Spleen (tissue), 11 donors: Measurements from ENCODE around the gene CXCL16. TPM values are rescaled to one million over a fixed set of nuclear protein-coding genes. Genes with fewer than 3 reads are reported as not detected.

Source experiments
- DNase-seq: peaks from one replicate; pipeline ENCODE4 v3.0.0-alpha.2; 2020
- H3K27ac ChIP-seq, 8 donors: fragments of 200-600 bp; sonication (generic) in 7 of 8; 1 replicate in 4 of 8; 2 replicates in 4 of 8; pipeline versions ENCODE4 v1.5.0 to v1.8.0; 2016 to 2021; ENCODE audit warnings: inconsistent platforms in 4 of 8, mild to moderate bottlenecking in 4 of 8, moderate library complexity in 1 of 8
- H3K27me3 ChIP-seq, 7 donors: fragments of 200-600 bp; sonication (generic) in 6 of 7; replicated peaks in 1 of 7; 1 replicate in 4 of 7; 2 replicates in 3 of 7; pipeline versions ENCODE4 v1.5.0 to v1.8.0; 2016 to 2021; ENCODE audit warnings: inconsistent platforms in 3 of 7, mild to moderate bottlenecking in 1 of 7
- H3K36me3 ChIP-seq, 6 donors: fragments of 200-600 bp; sonication (generic) in 5 of 6; 1 replicate in 4 of 6; 2 replicates in 2 of 6; pipeline versions ENCODE4 v1.5.0 to v1.8.0; 2016 to 2021; ENCODE audit warnings: inconsistent platforms in 2 of 6
- H3K4me1 ChIP-seq, 6 donors: fragments of 200-600 bp; sonication (generic) in 5 of 6; 1 replicate in 3 of 6; 2 replicates in 3 of 6; pipeline versions ENCODE4 v1.5.0 to v1.8.0; 2016 to 2021; ENCODE audit warnings: inconsistent platforms in 3 of 6
- H3K4me3 ChIP-seq, 8 donors: fragments of 200-600 bp; sonication (generic) in 7 of 8; 1 replicate in 4 of 8; 2 replicates in 4 of 8; pipeline versions ENCODE4 v1.5.0 to v1.8.0; 2016 to 2021; ENCODE audit warnings: inconsistent platforms in 4 of 8, mild to moderate bottlenecking in 4 of 8, moderate library complexity in 2 of 8
- H3K9me3 ChIP-seq, 8 donors: fragments of 200-600 bp; sonication (generic) in 7 of 8; 1 replicate in 4 of 8; 2 replicates in 4 of 8; pipeline versions ENCODE4 v1.5.0 to v1.8.0; 2016 to 2021; ENCODE audit warnings: inconsistent platforms in 4 of 8
- CTCF ChIP-seq, 11 experiments: fragments of 200-600 bp in 7 of 11; fragments of 450-650 bp in 4 of 11; sonication (generic) in 4 of 11; IDR thresholded peaks in 8 of 11; conservative IDR thresholded peaks in 3 of 11; 1 replicate in 7 of 11; 2 replicates in 4 of 11; pipeline versions ENCODE4 v1.4.0 to v1.8.0; 2016 to 2021; ENCODE audit warnings: antibody characterized with exemption in 11 of 11, inconsistent platforms in 4 of 11, mild to moderate bottlenecking in 1 of 11
- POLR2A ChIP-seq, 3 donors: fragments of 450-650 bp; IDR thresholded peaks; one replicate each; pipeline ENCODE4 v1.5.1; 2017; ENCODE audit warnings: antibody characterized with exemption in 3 of 3, mild to moderate bottlenecking in 1 of 3
- POLR2AphosphoS5 ChIP-seq, 3 donors: sonication (generic); formaldehyde crosslinking; IDR thresholded peaks; one replicate each; pipeline ENCODE4 v1.5.1; 2017; ENCODE audit warnings: antibody characterized with exemption in 3 of 3
- WGBS, 5 donors: extraction: QIAGEN DNeasy Blood & Tissue Kit in 3 of 5; methylation state at CpG; one replicate each; pipeline versions ENCODE4 v1.1.5 to v1.1.7; 2013 to 2018; 5-methylcytosine and 5-hydroxymethylcytosine counted together
- intact Hi-C: fragments of 100-400 bp; cut with DNase I; formaldehyde crosslinking; loops from one replicate; pipeline ENCODE4 v1.15.0; 2023; ENCODE audit warnings: low total_unique reads
- polyA plus RNA-seq, 3 donors: library from polyadenylated mRNA; stranded (reverse); fragments of 200-250 nt; gene quantifications; one replicate each; pipeline ENCODE4 v1.2.1, GENCODE V29; 2013
- total RNA-seq, 7 donors: library from RNA; depleted of rRNA in 3 of 7; stranded (reverse); fragments of >200 nt in 3 of 7; fragmentation: NEBNext Ultra II Directional in 4 of 7; extraction: Animal tissue kit (Norgen Biotek cat#: 25700) in 4 of 7; gene quantifications; one replicate each; pipeline versions ENCODE4 v1.1.0 to v1.2.1, GENCODE V29; 2016 to 2021
- donor health status: healthy with polysubstance abuse.
- donor health status: DM: no; HTN: no; CAD: no; lungs with moderate emphysema.
- donor health status: DM: no; HTN: no; CAD: no.
- donor health status: Bipolar disorder and iron deficiency.
- donor health status: healthy.
- donor health status: DM: no; HTN: no; CAD: no.
- donor health status: DM: yes; HTN: yes; CAD: no.

The CXCL16 gene
- total and polyA plus RNA-seq, 10 donors, result 11.5 to 104 (median 58.7) TPM

GRCh38 chr17:4728124-4728523, 11.6 kb downstream of the CXCL16 start:
- intact Hi-C loops, result no loop called here
- Histone ChIP-seq H3K4me1 (peaks cover 17 to 58% (median 24%) of the 10 kb centered on the region in 6 donors), H3K27ac (peak overlapping the region in 5 of 8 donors; percentile 20 to 93 (median 56)), H3K4me3 (no peak overlapping the region), H3K27me3 (no peaks in the 10 kb centered on the region), H3K9me3 (no peaks in the 10 kb centered on the region), H3K36me3 (peaks cover 0 to 7% (median 0%) of the 10 kb centered on the region in 6 donors)
- WGBS, 5 donors, result 41 to 60% (median 46%) methylated on average over 3 of the region's 3 CpGs
- DNase-seq, result no peak
- TF ChIP-seq POLR2A (IDR thresholded peaks at IDR 0.05) (no peak), CTCF (IDR thresholded peaks at IDR 0.05 in 8 of 11, conservative IDR thresholded peaks at IDR 0.05 in 3 of 11) (no peak), POLR2AphosphoS5 (IDR thresholded peaks at IDR 0.05) (peak in 1 of 3 donors; percentile 19)

GRCh38 chr17:4725646-4726310, 13.9 kb downstream of the CXCL16 start:
- TF ChIP-seq POLR2A (IDR thresholded peaks at IDR 0.05), result no peak
- no peak for TF ChIP-seq CTCF (IDR thresholded peaks at IDR 0.05 in 8 of 11, conservative IDR thresholded peaks at IDR 0.05 in 3 of 11)
- TF ChIP-seq POLR2AphosphoS5 (IDR thresholded peaks at IDR 0.05), result peak in 1 of 3 donors; percentile 28
- peak; percentile 71 for DNase-seq
- H3K9me3 ChIP-seq, result no peaks in the 10 kb centered on the region
- H3K36me3 ChIP-seq, result peaks cover 0 to 13% (median 4%) of the 10 kb centered on the region in 6 donors
- intact Hi-C loops, result no loop called here
- peak overlapping the region in 7 of 8 donors; percentile 73 to 93 (median 87) for H3K27ac ChIP-seq
- no peaks in the 10 kb centered on the region for H3K27me3 ChIP-seq
- WGBS, 5 donors, result 57 to 73% (median 59%) methylated on average over 8 to 9 of the region's 9 CpGs
- H3K4me3 ChIP-seq, result peak overlapping the region in 1 of 8 donors; percentile 56
- peaks cover 3 to 41% (median 8%) of the 10 kb centered on the region in 6 donors for H3K4me1 ChIP-seq

GRCh38 chr17:4724650-4725049, 15.1 kb downstream of the CXCL16 start:
- H3K27ac ChIP-seq, result peak overlapping the region in 7 of 8 donors; percentile 2 to 93 (median 87)
- WGBS, 5 donors, result 80 to 93% (median 85%) methylated on average over 5 of the region's 5 CpGs
- no peaks in the 10 kb centered on the region for H3K27me3 ChIP-seq
- H3K9me3 ChIP-seq, result no peaks in the 10 kb centered on the region
- intact Hi-C loops, result no loop called here
- no peak for DNase-seq
- H3K36me3 ChIP-seq, result peaks cover 0 to 24% (median 15%) of the 10 kb centered on the region in 6 donors
- TF ChIP-seq POLR2A (IDR thresholded peaks at IDR 0.05) (no peak), CTCF (IDR thresholded peaks at IDR 0.05 in 8 of 11, conservative IDR thresholded peaks at IDR 0.05 in 3 of 11) (no peak), POLR2AphosphoS5 (IDR thresholded peaks at IDR 0.05) (no peak)
- peaks cover 0 to 40% (median 3%) of the 10 kb centered on the region in 6 donors for H3K4me1 ChIP-seq
- peak overlapping the region in 1 of 8 donors; percentile 56 for H3K4me3 ChIP-seq

- Histone ChIP-seq H3K27me3 (no peaks in the 10 kb centered on the region), H3K36me3 (peaks cover 0 to 43% (median 33%) of the 10 kb centered on the region in 6 donors), H3K4me3 (no peak overlapping the region), H3K27ac (peak overlapping the region in 4 of 8 donors; percentile 19 to 99 (median 26)), H3K9me3 (no peaks in the 10 kb centered on the region), H3K4me1 (peaks cover 0 to 54% (median 8%) of the 10 kb centered on the region in 6 donors)
- WGBS, 5 donors, result 78 to 92% (median 87%) methylated on average over 16 of the region's 16 CpGs
- no peak for DNase-seq
- TF ChIP-seq POLR2AphosphoS5 (IDR thresholded peaks at IDR 0.05) (peak in 1 of 3 donors; percentile 24), CTCF (IDR thresholded peaks at IDR 0.05 in 8 of 11, conservative IDR thresholded peaks at IDR 0.05 in 3 of 11) (no peak)
- intact Hi-C loops, result no loop called here
Observed at GRCh38 chr17:4722678-4723240, 17.0 kb downstream of the CXCL16 start.
